Measurements from ENCODE around the gene TUBD1.
A peak's percentile ranks its signal among the peaks of the same experiment; 100 is the strongest.
"Not testable (repeated sequence)": the region's sequence is repeated elsewhere in the genome, so short reads cannot be mapped to it uniquely, and the experiment has no call there.

The TUBD1 gene, protein sequence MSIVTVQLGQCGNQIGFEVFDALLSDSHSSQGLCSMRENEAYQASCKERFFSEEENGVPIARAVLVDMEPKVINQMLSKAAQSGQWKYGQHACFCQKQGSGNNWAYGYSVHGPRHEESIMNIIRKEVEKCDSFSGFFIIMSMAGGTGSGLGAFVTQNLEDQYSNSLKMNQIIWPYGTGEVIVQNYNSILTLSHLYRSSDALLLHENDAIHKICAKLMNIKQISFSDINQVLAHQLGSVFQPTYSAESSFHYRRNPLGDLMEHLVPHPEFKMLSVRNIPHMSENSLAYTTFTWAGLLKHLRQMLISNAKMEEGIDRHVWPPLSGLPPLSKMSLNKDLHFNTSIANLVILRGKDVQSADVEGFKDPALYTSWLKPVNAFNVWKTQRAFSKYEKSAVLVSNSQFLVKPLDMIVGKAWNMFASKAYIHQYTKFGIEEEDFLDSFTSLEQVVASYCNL

DNA sequence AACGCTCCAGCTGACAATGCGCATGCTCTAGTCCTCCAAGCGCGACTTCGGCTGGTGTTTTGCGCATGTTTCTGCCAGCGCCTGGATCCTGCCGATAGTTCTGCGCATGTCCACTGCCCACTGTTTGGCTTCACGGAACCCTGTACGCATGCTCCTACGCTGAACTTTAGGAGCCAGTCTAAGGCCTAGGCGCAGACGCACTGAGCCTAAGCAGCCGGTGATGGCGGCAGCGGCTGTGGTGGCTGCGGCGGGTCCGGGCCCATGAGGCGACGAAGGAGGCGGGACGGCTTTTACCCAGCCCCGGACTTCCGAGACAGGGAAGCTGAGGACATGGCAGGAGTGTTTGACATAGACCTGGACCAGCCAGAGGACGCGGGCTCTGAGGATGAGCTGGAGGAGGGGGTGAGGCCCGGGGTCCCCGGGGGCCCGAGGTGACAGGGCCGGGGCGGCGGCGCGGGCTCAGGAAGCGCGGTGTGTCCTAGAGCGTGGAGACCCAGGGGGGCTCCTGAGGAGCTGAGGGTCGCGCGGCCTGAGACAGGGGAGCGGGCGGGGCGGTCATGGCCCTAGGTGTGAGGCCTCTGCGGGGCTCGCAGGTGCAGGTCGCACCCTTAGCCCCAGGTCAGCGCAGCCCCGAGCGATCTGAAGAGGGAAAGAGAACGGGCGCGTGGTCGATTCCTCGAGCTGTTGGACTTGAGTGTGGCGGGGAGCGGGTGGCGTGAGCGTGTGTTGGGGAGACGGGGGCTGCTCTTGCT, at the start of gene TUBD1, which contains the start of gene RPS6KB1:
TSS of gene TUBD1 (minus strand) at position 20 of the 752 bp plus-strand sequence. CDS start 1,941 bp downstream, outside the sequence.
TSS of gene RPS6KB1 (plus strand) at position 198 of the 752 bp plus-strand sequence. CDS start at position 262, 64 bp downstream.
- no peak for FAIRE-seq

DNA sequence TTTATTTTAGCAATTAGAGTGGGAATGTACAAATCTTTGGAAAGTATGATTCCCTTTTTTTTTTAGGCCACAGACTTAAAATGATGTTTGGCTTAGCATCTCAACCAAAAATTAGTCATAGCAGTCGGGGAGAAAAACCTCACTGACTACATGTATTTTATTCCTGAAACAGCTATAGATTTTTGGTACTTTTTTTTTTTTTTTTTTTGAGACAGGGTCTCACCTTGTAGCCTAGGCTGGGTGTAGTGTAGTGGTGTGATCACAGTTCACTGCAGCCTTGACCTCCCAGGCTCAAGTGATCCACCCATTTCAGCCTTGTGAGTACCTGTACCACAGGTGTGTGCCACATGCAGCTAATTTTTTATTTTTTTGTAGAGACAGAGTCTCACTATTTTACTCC, 48.4 kb upstream of the TUBD1 start:
- no peak for FAIRE-seq

DNA sequence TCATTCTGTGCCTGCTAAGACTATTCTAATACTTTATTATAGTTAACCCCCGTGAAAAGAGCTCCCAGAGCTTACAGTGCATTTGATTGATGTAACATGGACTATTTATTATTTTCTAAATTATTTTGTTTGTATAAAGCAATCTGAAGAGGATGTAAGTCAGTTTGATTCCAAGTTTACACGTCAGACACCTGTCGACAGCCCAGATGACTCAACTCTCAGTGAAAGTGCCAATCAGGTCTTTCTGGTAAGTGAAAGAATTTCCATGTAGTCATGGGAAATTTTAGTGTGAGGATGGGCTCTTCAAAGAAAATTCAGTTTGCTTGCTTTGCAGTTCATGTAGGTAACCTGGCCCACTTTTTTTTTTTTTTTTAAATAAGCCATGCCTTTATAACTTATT, 48.0 kb upstream of the TUBD1 start:
- FAIRE-seq = not testable (repeated sequence)

DNA sequence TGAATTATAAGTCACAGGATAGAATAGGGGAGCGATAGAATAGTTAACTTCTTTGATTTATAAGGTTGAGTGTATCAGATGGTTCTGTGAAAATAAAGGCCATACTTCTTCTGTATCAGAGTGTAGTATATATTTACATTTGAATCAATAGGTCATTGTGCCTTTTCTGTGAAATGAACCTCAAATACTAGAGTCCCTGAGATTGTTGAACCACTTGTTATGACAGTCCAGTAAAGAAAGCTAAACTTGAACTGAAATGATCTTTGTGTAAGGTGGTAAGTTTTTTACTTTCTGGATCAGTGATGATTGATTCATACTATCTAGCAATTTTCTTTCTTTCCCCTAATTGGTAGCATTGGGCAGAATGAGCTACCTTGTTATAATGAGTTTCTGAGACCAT, 40.6 kb upstream of the TUBD1 start:
- FAIRE-seq = not testable (repeated sequence)

DNA sequence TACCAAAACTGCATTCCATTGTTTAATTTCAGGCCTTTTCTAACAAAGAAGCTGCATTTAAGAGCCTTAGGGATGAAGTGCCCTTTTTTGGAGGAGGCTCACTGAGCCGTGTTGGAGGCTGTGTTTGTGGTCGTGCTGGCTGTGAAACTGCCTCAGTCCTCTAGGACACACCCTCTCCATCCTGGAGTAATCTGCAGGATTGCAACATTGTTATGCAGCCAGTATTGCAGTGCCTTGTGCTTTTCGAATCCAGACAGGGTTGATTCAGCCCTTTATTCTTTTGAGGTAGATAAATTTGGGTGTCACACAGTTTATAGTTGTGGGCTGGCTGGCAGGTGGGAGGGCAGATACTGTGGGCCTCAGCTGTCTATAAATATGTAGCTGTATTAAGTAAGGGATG, 38.0 kb upstream of the TUBD1 start:
- not testable (repeated sequence) for FAIRE-seq

DNA sequence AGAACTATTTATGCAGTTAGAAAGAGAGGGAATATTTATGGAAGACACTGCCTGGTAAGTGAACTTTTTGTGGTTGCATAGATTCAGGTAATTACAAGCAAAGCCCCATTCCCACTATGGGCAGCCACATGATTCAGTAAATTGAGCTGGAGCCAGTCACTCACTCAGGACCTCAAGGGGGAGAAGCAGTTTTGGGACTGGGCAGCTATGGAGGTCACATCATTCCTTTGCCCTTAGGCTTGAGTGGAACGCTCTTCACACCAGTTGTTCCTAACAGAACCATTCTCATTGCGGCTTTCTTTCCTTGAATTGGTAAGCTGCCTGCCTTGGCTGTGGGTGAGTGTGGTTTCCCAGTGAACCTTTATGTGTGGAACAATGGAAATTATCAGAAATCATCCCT, 37.4 kb upstream of the TUBD1 start:
- FAIRE-seq = not testable (repeated sequence)

DNA sequence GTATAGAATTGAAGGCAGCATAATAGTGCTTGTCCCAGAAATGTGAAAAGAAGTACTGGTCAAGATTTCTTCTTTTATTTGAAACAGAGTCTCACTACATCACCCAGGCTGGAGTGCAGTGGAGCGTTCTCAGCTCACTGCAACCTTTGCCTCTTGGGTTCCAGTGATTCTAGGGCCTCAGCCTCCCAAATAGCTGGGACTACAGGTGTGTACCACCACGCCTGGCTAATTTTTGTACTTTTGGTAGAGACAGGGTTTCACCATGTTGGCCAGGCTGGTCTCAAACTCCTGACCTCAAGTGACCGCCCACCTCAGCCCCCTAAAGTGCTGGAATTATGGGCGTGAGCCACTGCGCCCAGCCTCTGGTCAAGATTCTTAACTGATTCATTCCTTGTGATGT, 27.9 kb upstream of the TUBD1 start:
- not testable (repeated sequence) for FAIRE-seq

DNA sequence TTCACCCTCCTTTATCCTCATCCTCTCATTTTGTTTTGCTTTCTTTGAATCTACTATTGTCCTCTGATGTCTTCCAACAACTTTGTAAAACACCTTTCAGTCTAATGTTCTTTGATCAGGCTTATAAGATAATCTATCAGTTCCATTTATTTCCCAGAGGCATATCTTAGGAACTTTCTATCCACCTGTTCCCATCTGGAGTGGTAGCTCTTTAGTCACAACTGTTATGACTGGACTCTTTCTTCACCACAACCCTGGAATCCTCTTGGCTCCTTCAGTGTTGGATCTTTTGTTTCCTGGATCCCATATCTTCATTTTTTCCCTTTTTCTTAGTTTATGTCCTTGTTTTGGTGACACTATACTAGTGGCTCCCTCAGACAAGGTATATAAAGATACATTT, 23.7 kb upstream of the TUBD1 start:
- FAIRE-seq = no peak

DNA sequence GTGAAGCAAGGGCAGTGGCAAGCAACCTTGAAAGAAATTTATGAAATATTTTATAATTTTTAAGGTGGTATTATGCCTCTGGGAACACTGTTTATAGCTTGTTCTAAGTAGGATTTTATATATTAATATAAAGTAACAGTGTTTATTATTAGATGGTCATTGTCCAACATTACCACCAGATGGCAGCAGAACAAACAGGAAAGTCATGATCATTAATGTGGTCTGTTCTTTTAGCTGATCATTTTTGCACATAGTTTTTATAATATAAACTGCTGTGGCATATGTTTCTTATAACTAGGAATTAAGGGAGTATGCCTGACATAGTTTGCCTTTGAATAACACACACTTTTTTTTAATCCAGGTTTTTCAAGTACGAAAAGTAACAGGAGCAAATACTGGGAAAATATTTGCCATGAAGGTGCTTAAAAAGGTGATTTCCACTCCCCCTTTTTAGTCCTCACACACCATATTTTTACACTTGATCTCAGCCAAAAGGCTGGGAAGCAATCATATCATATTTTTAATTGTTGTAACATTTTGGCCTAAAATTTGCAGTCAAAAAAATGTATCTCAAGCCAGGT, 21.6 kb upstream of the TUBD1 start:
- peak; percentile 97 for FAIRE-seq

DNA sequence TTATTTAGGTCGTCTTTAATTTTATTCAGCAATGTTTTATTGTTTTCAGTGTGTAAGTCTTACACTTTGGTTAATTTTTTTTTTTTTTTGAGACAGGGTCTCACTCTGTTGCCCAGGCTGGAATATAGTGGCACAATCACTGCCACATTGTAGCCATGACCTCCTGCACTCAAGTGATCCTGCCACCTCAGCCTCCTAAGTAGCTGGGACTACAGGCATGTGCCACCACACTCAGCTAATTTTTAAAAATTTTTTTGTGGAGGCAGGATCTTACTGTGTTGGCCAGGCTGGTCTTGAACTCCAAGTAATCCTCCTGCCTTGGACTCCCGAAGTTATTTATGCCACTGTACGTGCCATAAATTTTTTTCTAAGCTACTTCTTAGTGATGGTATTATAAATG, 14.7 kb upstream of the TUBD1 start:
- no peak for FAIRE-seq

DNA sequence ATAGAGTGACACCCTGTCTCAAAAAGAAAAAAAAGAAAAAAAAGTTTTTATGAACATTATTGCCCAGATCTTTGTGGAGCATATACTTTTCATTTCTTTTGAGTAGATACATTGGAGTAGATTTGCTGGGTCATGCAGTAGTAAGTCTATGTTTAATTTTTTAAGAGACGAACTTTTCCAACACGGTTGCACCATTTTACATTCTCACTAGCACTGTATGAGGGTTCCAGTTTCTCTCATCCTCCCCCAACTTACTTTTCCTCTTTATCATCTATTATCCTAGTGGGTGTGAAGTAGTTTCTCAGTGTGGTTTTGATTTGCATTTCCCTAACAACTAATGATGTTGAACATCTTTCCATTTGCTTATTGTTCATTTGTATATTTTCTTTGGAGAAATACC, 10.7 kb upstream of the TUBD1 start:
- no peak for FAIRE-seq

DNA sequence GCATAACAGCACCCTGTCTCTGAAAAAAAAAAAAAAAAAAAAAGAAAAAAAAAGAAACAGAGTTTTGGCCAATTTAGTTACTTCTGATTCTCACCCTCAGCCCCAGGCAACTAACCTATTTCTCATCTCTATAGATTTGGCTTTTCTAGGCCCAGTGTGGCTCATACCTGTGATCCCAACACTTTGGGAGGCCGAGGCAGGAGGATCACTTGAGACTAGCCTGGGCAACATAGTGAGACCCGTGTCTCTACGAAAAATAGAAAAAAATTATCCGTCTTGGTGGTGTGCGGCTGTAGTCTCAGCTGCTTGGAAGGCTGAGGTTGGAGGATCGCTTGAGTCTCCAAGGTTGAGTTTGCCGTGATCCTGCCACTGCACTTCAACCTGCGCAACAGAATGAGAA, 8.9 kb upstream of the TUBD1 start:
- no peak for FAIRE-seq

DNA sequence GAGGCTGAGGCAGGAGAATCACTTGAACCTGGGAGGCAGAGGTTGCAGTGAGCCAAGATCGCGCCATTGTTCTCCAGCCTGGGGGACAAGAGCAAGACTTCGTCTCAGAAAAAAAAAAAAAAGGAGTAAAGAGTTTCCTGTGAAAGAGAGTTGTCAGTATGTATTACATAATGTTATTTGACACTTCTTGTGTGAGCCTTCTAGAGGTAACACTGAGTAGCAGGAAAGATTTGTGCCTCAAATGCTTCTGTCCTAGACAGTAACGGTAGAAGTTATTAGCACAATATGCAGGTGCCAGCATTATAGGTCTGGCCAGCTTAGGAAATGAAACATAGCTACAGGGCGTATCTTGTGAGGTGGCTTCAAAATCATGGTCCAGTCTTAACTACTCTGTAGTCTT, 6.4 kb upstream of the TUBD1 start:
- FAIRE-seq = no peak

DNA sequence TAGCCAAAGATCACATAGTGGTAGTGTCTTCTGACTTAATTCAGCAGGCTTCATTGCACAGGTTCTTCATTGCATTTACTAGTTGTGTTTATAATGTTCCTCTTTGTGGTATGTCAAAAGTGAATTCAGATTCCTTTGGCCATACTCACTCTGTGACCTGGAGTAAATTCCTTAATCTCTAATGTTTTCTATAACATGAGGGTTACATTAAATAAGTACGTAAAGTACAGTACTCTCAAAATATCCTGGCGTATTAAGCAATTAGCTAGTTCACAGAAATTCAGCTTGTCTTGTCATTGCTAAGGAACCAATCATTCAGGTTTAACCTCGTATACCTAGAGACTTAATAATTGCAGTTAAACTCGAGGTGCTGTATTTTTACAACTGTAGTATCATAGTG, 4.3 kb upstream of the TUBD1 start:
- no peak for FAIRE-seq

DNA sequence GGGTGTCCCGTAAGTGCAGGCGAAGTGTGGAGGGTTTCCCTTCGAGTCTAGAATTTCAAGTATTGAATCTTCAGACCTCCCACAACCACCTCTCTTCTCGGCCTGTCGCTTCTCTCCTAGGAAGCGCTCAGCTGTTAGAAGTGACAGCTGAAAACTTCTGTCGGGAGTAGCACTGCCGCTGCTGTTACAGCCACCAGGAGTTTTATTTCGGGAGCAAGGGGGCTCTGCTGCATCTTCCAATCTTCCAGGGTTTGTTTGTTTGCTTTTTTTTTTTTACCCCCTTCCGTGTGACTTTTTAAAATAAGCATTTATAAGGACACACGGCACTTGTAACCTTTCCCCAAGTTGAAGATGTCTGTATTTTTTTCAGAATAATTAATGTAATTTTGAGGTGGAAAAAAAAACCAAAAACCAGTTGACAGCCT, 945 bp upstream of the TUBD1 start:
- no peak for FAIRE-seq

DNA sequence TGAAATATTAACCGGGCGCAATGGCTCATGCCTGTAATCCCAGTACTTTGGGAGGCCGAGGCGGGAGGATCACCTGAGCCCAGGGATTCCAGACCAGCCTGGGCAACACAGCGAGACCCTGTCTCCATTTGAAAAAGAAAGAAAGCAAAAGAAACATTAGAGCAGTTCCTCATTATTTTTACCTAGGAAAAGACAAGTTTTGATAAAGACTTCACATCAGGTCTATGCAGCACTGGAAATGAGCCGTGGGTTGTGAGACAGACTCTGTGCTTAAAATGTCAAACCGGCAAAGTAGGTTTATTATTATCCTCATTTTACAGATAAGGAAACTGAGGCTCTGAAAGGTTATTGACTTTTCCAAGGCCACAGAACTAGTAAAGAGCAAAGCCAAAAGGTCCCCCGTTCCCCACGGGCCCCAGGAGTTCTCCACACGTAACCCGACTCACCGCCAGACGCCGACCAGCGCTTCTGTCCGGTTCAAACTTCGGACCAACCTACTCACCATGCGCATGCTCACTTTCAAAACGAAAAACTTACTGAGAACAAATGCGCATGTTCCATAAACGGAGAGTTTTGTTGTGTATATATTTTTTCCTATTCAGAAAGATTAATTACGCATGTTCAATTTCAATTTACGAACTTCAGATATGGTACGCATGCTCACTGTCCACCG, 356 bp downstream of the TUBD1 start:
- peak; percentile 98 for FAIRE-seq

DNA sequence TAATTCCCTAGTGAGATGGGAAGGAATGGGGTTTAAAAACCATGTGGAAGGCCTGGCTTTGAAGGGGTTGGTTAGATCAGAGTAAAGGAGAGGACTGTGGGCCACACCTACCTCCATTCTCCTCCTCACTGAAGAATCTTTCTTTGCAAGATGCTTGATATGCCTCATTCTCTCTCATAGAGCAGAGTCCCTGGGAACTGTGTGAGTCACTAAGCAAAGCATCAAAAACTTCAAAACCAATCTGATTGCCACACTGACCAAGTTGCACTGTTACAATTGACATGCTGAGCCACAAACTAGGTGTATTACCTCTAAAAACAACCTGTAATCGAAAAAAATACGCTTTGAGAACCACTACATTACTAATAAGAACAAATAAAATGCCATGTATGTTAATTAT, 2.0 kb downstream of the TUBD1 start:
- no peak for FAIRE-seq

DNA sequence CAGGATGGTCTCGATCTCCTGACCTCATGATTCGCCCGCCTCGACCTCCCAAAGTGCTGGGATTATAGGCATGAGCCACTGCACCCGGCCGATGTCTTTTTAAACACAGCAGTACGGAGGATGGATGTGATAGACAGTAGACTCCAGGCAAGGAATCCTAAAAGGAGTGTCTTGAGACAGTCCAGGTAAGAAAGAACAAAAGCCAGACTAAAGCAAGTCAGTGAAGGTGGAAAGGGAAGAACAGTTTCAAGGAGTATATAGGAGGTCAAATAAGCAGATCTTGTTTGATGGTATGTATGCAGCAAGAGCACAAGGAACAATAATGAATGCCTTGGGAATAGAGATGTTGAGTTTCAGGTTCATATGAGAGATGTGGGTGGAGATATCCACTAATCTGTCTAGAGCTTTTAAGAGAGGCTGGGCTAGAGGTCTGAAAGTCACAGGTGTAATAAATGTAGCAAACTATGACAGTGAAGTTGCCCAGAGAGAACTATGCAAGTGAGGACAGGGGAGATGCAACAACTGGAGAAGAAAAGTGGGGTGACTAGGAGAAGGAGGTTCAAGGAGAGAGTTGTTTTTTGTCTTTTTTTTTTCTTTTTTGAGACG, 4.5 kb downstream of the TUBD1 start:
- no peak for FAIRE-seq

DNA sequence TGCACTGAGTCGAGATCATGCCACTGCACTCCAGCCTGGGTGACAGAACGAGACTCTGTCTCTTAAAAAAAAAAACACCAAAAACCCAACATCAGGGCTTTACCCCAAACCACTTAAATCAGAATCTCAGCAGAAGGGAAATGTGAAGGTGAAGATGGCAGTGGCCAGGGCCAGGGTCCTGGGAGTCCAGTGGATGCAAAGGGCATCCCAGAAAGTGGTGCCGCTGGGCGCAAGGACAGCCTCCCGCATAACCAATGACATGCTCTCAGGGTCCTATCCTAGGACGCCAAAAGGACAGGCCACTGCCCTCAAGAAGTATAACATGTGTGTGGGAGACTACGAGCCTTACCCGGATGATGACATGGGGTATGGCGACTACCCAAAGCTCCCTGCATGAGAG, 7.9 kb downstream of the TUBD1 start:
- FAIRE-seq = no peak

DNA sequence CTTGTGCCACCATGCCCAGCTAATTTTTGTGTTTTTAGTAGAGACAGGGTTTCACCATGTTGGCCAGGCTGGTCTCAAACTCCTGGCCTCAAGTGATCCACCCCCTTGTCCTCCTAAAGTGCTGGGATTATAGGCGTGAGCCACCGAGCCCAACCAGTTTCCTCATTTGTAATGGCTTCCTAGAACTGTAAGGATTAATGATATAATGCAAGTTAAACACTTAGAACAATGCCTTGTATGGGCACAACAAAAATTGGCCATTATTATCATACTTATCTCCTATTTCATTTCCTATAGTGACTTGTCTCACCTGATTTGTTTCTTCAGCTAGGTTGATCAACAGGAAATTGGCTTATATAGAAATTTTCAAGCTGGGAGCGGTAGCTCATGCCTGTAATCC, 14.1 kb downstream of the TUBD1 start:
- no peak for FAIRE-seq

DNA sequence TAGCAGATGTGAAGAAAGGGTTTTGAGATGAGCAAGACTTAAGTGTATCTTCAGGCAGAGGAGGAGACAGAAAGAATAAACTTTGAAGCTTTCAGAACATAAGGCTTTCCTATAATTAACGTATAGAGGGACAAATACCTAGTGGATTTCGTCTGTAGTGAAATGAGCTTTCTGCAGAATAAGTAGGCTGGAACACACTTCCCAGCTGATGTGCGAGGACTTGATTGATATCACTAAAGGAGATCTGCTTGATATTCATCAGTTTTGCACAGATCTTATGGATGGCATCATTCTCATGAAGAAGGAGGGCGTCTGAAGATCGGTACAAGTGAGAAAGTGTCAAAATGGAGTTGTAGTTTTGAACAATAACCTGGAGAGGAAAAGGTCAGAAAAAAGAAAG, 14.8 kb downstream of the TUBD1 start:
- no peak for FAIRE-seq

DNA sequence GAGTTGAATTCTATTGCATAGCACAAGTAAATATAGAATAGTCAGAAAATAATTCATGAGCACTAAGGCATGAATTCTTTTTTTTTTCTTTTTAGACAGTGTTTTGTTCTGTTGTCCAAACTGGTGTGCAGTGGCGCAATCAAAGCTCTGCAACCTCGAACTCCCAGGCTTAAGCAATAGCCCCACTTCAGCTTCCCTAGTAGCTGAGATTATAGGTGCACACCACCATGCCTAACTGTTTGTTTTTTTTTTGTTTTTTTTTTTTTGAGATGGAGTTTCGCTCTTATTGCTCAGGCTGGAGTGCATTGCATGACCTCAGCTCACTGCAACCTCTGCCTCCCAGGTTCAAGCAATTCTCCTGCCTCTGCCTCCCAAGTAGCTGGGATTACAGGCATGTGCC, 16.6 kb downstream of the TUBD1 start:
- FAIRE-seq = no peak

DNA sequence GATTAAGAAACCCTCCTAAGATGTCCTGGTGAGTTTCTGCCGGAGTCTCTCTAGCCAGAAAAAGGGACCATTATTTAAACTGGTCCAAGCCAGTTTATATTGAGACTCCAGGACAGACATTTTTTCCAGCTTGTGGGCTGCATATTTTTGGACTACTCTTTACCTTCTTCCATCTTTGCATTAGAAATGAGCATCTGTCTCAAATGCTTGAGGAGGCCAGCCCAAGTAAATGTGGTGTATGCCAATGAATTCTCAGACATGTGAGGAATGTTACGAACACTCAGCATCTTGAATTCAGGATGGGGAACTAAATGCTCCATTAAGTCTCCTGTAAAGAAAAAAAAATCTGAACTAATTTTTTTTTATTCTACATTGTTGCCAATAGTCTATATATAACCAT, 18.4 kb downstream of the TUBD1 start:
- FAIRE-seq = no peak
